HEK293T (cell line): Measurements from ENCODE around the gene OR4D9.

Source experiments
- BHLHE40 ChIP-seq: fragments of 450-650 bp; IDR thresholded peaks from 2 replicates; pipeline ENCODE4 v1.6.1; 2016; ENCODE audit warnings: mild to moderate bottlenecking, moderate library complexity, borderline replicate concordance
- CTBP1 ChIP-seq: fragments of 450-650 bp; IDR thresholded peaks from 2 replicates; pipeline ENCODE4 v1.6.1; 2016; ENCODE audit warnings: borderline replicate concordance
- ELF4 ChIP-seq: fragments of 450-650 bp; IDR thresholded peaks from 2 replicates; pipeline ENCODE4 v1.6.1; 2017; ENCODE audit warnings: antibody characterized with exemption
- FOXA1 ChIP-seq: fragments of 450-650 bp; IDR thresholded peaks from 2 replicates; pipeline ENCODE4 v1.6.1; 2016; ENCODE audit warnings: mild to moderate bottlenecking
- FOXM1 ChIP-seq: fragments of 450-650 bp; IDR thresholded peaks from 2 replicates; pipeline ENCODE4 v1.6.1; 2017; ENCODE audit warnings: mild to moderate bottlenecking, borderline replicate concordance
- L3MBTL2 ChIP-seq: fragments of 450-650 bp; conservative IDR thresholded peaks from 2 replicates; pipeline ENCODE4 v1.6.1; 2016; ENCODE audit warnings: mild to moderate bottlenecking
- NFRKB ChIP-seq: fragments of 450-650 bp; IDR thresholded peaks from 2 replicates; pipeline ENCODE4 v1.6.1; 2016; ENCODE audit warnings: mild to moderate bottlenecking, moderate library complexity
- SP1 ChIP-seq: fragments of 450-650 bp; IDR thresholded peaks from 2 replicates; pipeline ENCODE4 v1.6.1; 2017
- SUZ12 ChIP-seq: fragments of 450-650 bp; IDR thresholded peaks from 2 replicates; pipeline ENCODE4 v1.6.1; 2016; ENCODE audit warnings: mild to moderate bottlenecking
- TF ChIP-seq, protein P1 (sequence below): fragments of 450-650 bp; IDR thresholded peaks from 2 replicates; pipeline ENCODE4 v1.6.1; 2016

DNA sequence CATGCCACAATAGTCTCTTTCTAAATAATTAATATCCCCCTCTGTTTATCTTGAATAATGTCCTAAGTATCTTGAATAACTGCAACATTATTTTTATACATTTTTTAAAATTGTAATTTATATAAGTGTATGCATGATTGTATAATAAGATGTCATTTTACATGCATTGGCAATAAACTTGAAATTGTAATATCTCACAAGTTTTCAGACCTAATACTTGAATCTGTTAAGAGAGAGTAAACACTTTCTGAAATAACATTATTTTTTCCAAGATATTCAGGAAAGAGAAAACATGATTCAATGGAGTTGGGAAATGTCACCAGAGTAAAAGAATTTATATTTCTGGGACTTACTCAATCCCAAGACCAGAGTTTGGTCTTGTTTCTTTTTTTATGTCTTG is 8.1 kb upstream of the OR4D9 start, which contains the start of gene OR4D11:
- no peak for TF ChIP-seq SUZ12
- TF ChIP-seq, protein P1, sequence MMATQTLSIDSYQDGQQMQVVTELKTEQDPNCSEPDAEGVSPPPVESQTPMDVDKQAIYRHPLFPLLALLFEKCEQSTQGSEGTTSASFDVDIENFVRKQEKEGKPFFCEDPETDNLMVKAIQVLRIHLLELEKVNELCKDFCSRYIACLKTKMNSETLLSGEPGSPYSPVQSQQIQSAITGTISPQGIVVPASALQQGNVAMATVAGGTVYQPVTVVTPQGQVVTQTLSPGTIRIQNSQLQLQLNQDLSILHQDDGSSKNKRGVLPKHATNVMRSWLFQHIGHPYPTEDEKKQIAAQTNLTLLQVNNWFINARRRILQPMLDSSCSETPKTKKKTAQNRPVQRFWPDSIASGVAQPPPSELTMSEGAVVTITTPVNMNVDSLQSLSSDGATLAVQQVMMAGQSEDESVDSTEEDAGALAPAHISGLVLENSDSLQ = no peak
- no peak for TF ChIP-seq SP1
- TF ChIP-seq CTBP1 = no peak
- TF ChIP-seq ELF4 = no peak
- no peak for TF ChIP-seq NFRKB
- no peak for TF ChIP-seq FOXM1
- TF ChIP-seq FOXA1 = no peak
- no peak for TF ChIP-seq BHLHE40
- no peak for TF ChIP-seq L3MBTL2
